HG03066 (cell line): ENCODE results near the gene TUSC1.
A peak's percentile ranks its signal among the peaks of the same experiment; 100 is the strongest.
"Not testable (repeated sequence)": the region's sequence is repeated elsewhere in the genome, so short reads cannot be mapped to it uniquely, and the experiment has no call there.

ENCODE experiments used
- ATAC-seq: cut with Tn5 transposase; IDR thresholded peaks from one replicate; pipeline ENCODE4 v1.9.1; 2021; ENCODE audit warnings: low read depth; ENCODE audit not compliant: unreplicated experiment

TUSC1 gene

DNA sequence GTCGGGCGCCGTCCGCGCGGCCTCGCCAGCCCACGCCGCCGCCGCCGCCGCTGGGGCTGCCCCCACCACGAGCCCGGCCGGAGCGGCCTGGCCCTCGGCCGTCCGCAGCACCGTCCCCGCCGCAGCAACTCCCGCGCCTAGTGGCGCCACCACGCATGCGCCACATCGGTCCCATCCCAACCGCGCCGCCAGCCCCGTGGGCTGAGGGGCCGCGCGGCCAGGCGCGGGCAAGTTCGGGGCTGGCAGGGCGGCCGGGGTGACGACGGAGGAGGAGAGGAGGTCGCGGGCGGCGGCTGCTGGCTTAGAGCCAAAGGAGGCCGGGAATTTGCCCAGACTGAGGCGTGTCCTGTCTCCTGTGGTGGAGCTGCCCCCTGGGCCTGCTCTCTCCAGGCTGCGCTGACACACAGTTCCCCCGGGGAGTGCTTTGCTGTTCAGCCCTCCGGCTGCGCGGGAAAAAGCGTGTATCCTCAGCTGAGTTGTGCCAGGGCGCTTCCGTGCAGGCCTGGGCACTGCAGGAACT, at the start of gene TUSC1:
TUSC1 (minus strand) TSS at position 298 of the 520 bp plus-strand sequence; CDS start at position 166, 132 bp downstream.
- ATAC-seq: peak; percentile 68

DNA sequence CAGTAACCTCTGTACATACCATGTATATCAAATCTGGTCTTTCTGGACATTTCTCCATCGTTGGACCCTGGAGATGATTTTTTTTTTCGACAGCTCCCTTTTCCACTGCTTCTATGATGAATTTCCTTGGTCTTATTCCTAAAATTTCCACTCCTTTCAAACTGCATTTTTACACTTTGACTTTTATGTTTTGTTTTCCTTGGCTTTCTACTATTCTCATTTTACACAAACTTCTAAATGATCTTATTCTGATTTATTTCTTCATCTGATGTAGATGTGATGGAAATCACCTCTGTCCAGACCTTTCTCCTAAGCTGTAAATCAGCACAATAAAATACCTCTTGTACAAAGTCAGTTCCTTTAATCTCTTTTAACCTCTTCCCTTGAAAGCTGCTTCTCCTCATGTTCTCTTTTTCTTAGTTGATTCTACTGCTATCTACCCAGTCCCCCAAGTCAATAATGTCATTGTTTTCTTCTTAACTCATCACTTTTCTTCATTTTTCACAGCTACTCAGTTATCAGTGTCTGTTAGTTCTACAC, 48.7 kb upstream of the TUSC1 start:
- no peak for ATAC-seq

DNA sequence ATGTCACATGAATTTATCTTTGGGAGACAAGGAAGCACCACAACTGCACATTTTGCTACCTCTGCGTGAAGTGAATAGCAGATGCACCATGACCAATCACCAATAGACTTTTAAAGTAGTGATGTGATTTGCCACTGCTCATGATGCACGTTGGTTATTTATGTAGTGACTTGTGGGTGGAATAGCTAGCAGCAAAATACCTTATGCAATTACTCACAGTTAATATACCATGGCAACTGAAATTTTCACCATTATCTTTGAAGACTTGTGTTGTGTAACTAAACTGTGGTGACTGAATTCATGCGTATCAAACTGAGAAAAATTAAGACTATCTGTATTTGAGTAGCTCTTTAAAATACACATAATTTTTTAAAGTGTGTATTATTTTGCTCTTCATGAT, 46.2 kb upstream of the TUSC1 start:
- ATAC-seq: no peak

DNA sequence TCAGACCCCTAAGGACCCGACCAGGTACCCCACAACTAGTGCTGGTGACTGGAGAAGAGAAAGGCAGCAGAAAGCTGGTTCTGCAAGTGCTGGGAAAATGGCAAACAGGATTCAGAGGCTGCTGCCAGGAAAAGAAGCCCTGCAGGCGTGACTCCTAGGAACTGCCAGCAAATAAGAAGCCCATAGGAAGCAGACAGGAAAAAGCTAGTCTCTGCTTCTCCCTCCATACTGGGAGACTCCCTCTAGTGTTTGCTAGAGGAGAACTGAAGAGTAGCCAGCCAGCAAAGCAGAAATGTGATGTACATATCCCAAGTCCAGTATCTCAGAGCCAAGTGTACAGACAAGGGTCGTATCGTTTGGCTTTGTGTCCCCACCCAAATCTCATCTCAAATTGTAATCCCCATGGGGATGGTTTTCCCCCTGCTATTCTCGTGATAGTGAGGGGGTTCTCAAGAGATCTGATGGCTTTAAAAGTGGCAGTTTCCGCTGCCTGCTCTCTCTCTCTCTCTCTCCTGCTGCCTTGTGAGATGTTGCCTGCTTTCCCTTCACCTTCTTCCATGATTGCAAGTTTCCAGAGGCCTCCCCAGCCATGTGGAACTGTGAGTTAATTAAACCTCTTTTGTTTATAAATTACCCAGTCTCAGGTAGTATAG, 38.1 kb upstream of the TUSC1 start:
- no peak for ATAC-seq

DNA sequence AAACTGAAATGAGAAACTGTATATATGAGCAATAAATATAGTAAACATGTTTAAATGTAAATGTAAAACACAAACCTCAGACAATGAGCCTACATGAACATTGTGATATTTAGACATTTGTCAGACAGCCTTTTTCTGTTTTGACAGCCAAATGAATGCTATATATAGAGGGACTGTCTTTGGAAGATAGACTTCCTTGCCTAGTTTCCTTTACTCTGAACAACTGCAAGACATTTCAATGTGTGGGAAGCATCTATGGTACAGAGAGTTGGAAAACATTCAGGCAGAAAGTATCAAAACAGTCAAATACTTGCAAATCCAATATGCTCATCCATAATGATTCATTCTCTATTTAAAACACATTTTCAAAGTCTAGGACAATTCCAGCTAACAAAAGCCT, 31.7 kb upstream of the TUSC1 start:
- no peak for ATAC-seq

DNA sequence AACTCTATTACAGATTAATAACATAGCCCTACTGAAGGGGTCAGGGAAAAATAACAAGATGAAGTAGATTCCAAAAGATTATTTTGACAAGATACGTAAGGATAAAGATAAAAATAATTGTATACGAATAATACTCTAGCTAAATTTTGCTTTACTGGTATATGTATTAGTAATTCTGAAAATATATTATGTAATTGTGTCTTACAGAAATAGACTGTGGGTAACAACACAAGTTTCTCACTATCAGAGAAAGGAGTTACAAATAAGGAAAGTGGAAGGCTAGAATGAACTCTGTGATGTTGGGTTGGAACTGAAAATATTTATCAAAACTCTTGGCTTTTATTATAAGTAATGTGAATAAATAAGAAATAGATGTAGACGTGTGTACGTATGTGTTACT, 26.6 kb upstream of the TUSC1 start:
- ATAC-seq: no peak

DNA sequence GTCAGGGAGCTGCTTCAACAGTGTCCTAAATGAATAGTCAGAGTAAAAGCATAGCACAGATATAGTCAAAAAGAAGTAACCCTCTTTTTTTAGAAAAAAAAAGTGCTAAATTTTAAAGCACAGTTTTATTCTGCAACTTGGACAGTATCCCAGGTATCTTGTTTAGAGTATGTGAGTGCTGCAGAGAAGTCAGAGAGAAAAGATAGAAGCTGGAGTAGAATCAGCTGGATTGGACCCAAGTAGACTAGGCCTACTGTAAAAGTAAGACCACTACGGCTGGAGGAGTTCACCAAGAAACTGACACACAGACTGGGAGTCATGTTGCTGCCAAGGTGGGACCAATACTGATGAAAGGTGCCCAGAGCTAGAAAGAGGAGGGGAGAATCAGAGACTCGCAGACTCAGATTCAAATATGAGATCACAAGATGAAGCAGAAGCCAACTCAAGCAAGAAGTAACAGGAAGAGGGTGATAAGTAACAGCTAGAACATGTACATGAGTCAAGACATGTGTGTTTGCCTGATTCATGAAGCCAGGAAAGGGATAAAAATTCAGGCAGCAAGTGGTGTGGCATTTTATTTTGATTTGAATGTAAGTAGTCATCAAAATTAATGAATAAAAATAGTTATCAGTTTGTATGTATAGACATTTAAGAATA, 25.6 kb upstream of the TUSC1 start:
- ATAC-seq: no peak

DNA sequence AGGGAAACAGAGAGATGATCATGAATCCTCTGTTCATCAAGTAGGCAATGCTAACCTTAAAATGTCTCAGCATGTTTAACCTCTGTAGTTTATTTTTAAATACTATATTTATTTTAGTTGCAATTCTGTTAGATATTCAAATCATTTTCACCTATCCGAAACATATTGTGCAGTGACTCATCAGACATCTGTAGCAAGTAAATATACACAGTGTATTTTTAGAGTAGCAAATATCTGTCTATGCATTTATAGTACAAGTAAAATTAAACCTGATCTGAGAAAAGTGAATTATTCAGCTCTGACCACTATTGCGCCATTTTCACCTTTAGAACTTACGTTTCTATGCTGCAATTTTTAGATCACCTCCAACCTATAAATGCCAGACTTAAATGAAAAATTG, 24.3 kb upstream of the TUSC1 start:
- no peak for ATAC-seq

DNA sequence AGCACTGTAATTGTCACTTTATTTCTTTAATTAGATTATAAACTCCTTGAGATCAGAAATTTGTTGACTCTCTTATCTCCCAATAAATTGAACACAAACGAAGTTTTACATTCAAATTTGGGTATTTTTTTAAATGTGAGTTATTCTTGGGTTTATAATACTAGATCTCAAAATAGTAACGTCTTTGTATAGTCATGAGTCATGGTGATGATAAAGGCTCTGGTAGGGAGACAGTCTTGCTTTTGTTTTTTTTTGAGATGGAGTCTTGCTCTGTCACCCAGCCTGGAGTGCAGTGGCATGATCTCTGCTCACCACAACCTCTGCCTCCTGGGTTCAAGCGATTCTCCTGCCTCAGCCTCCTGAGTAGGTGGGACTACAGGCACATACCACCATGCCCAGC, 22.7 kb upstream of the TUSC1 start:
- not testable (repeated sequence) for ATAC-seq

DNA sequence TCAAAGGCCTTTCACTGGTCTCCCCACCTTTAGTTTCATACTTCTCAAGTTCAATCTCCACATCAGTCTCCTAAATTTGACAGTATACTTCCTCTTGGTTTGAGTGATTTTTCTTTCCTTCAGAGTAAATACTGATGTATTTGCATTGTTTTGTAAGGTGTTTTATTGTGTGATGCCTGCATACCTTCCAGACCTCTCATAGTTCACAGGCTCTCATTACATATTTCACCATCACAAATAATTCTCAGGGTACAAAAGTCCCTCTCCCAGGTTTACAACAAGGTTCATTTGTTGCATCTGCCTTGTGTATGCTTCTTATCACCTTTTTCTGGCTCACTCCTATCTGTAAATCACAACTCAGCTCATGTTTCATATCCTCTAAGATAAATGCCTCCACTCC, 22.2 kb upstream of the TUSC1 start:
- ATAC-seq: no peak

DNA sequence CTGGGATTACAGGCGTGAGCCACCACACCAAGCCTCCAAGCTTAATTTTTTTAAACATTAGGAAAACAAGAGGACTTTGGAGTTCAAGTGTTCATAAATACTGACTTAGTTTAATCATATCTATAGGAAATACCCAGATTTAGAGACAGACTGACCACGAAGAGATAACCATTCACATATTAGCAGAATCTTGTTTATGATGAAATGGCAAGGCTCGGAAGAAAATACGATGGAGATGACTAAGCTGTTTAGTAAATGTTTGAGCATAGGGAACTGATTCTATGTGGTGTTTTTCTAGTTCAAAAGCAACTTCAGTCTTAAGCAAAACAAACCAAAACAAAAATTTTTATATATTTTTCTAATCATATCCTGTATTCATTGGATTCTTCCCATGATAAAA, 13.5 kb upstream of the TUSC1 start:
- ATAC-seq: no peak

DNA sequence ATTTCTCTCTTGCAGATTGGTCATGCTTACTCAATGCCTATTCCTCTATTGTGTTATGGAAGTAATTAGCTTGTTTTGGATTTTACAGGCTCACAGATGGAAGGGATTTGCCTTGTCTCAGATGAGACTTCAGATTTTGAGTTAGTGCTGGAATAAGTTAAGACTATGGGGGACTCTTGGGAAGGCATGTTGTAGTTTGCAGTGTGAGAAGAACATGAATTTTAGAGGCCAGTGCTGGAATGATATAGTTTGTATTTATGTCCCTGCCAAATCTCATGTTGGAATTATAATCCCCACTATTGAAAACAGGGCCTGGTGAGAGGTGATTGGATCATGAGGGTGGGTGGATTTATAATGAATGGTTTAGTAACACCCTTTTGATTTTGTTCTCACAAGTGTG, 6.1 kb upstream of the TUSC1 start:
- no peak for ATAC-seq

DNA sequence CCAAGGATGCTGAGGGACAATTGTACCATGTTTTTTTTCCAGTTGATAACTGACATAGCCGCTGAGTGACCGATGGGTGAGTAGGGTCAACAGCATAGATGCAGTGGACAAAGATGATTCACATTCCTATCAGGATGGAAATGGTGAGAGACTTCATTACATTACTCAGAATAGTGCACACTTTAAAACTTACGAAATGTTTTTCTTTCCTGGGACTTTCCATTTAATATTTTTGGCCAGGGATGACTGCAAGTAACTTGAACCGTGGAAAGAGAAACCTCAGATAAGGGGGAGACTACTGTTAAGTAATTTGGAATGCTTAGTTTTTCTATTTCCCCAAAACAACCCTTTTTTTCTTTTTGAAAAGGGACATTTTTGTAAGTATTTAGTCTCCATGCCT, 3.0 kb upstream of the TUSC1 start:
- no peak for ATAC-seq

DNA sequence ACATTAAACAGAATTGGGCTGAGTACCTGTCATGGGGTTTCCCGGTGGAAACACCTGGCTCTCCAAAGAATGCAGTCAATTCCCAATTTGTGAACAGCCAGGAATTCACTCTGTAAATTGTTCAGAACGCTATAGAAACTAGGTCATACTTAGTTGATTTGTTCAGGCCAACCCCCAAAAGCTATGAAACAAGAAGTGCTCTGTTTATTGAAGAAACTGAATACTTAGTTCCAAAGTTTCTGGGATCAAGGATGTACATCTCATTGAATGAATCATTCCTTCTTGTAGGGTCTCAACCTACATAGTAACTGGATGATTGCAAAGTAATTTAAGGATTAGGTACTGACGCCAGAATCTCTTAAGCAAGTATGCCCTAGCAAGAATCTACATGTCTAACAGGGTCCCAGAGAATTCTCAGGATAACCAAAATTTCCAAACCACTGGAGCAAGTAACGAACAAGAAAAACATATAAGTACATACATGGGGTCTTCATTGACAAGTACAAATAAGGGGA, 659 bp upstream of the TUSC1 start:
- ATAC-seq: no peak

DNA sequence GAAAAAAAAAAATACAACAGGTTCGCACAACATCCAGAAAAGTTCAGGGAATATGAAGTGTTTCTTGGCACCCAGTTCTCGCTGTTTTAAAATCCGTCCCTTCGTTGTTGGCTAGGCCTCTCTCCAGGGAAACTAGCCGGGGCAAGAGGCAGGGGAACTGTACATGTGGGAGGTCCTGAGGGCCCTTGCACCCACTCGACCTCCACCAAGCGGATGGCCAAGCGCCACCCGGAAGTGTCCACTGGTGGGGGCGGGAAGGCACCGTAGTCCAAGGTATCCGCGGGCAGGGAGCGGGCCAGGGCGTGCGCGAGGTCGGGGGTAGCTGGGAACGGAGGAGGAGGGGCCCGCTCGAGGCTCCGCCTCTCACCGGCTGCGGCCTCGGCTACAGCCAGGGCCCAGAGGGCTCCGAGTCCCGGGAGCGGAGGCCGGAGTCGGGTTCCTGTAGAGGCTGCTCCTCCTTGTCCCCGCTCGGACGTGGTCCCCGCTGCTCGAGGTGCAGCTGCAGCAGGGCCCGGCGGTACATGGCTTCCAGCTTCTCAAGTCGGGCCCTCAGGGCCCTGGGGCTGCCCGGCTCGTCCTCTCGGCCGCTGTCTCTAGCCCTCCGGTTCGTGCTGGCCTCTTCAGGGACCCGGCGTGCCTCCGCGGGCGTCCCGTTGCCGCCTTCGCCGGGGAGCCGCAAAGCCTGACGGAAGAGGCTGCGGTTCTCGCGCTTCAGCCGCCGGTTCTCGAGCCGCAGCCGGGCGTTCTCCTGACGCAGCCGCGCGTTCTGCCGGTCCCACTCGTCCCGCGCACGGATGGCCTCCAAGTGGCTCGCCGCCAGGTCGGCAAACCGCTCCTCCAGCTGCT, 720 bp downstream of the TUSC1 start:
- ATAC-seq: peak; percentile 73

DNA sequence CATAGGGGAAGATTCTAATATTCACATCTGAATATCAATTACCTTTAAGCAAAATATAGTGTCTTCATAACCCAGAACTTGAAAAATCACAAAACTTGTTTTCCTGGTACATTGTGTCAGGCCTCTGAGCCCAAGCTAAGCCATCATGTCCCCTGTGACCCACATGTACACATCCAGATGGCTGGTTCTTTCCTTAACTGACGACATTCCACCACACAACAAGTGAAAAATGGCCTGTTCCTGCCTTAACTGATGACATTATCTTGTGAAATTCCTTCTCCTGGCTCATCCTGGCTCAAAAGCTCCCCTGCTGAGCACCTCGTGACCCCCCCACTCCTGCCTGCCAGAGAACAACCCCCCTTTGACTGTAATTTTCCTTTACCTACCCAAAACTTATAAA, 2.4 kb downstream of the TUSC1 start:
- ATAC-seq: not testable (repeated sequence)

DNA sequence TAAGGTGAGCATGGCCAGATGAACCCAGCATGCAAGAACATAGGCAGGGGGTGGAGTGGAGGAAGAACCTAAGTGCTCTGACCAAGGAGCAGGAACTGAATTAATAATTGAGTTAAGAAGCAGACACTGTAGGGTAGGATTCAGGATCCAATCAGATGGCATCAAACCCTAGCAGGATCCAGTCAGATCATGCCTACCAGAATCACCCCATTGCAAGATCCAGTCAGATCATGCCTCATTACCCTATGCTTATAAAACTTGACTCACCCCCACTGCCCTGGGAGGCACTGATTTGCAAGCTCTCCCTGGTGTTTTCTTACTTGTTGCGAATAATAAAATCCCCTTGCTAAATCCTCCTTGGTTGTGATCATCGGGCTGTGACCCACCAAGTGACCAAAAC, 19.7 kb downstream of the TUSC1 start:
- ATAC-seq: no peak

DNA sequence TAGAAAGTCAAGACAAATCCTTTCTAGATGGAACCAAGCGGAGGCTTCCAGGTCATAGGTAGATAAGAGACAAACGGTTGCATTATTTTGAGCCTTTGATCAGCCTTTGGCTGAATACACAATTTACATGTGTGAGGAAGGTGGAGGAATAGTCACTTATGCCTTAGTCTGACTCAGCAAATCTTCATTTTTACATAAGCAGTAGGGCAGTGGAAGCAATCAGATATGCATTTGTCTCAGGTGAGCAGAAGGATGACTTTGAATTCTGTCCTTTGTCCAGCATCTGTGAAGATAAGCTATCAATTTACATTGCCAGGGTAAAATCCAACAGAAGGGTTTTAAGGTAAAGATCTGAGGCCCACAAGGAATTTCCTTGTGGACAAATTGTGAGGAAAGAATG, 23.8 kb downstream of the TUSC1 start:
- no peak for ATAC-seq

DNA sequence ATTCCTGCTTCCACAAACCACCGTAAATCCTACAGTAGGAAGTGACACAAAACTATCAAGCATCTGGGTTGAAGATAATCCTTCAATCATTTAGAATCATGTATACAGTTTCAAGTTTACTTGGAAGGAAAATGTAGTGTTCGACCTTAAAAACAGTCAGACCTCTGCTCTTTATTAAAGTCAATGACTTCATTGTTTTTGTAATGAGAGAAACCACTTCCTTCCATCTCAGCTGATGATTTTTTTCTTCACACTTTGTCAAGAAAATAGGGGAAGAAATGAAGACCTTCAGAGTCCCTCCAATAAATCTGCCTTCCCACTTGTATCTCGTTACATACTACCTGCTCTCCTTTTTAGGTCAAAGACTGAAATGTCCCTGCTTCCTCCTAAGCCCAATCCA, 30.1 kb downstream of the TUSC1 start:
- ATAC-seq: no peak

DNA sequence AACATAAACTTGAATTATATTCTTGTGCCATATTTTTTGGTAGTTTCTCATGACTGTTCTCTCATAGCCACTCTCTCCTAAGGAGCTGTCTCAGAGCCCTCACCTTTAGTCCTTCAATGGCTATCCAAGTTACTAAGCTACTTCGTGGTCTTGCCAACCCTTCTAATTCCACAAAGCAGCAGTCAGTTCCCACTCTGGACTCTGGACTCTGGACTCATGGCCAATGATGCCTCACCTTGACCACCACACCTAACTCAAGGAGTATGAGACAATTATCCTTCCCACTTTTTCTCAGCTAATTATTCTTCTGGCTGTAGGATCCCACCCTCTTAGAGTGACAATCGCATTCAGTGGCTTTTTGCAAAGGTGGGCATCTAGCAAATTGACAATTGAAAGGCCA, 42.2 kb downstream of the TUSC1 start:
- no peak for ATAC-seq

DNA sequence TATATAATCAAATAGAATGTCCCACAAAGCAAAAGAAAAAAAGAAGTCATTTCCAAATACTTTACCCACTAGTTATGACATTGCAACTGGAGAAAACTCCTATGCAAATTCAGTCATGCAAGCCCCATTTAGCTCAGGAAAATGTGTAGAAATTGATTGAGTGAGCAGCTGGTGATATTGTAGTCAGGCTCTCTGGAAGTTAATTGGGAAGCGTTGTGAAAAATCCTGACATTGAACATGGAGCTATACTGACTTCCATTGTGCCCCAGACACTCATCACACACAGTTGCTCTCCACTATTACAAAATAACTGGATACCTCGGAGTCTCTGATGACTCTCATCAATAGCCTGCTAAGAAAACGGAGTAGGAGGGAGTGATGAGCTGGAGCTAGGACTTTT, 49.0 kb downstream of the TUSC1 start:
- no peak for ATAC-seq
